SU-DHL-6 (cell line): ENCODE data around the gene TMEM163.

Experiments
- CTCF ChIP-seq: fragments of 200-600 bp; sonication (generic); IDR thresholded peaks from one replicate; pipeline ENCODE4 v1.5.1; 2017; ENCODE audit warnings: antibody characterized with exemption, mild to moderate bottlenecking, low read length, moderate library complexity; ENCODE audit not compliant: insufficient read depth, poor library complexity, severe bottlenecking
- EZH2phosphoT487 ChIP-seq: fragments of 200-600 bp; sonication (generic), shearing (Covaris generic); conservative IDR thresholded peaks from 2 replicates; pipeline ENCODE4 v1.6.1; 2018; ENCODE audit warnings: mild to moderate bottlenecking, antibody characterized with exemption, low read length, moderate library complexity, mixed read lengths

GRCh38 chr2:134745023-134745422 is 26.2 kb upstream of the TMEM163 start:
- no peak for TF ChIP-seq CTCF
- no peak for TF ChIP-seq EZH2phosphoT487
